NOMO-1 treated with DMSO at 0.1 percent for 48 hours (cell line): ENCODE measurements around the gene CTBP2.

Experiments used
- DNase-seq: peaks from one replicate; lab custom pipeline; 2025; ENCODE audit not compliant: unreplicated experiment; lab: John Stamatoyannopoulos, UW

CTBP2 gene

GRCh38 chr10:125107166-125107949 lies 53.0 kb downstream of the CTBP2 start:
- no peak for DNase-seq

- DNase-seq = no peak
These were observed 53.8 kb downstream of the CTBP2 start for GRCh38 chr10:125106586-125106985.

- no peak for DNase-seq
These were observed 54.6 kb downstream of the CTBP2 start for GRCh38 chr10:125105706-125106255.

- no peak for DNase-seq
These were observed 55.2 kb downstream of the CTBP2 start for GRCh38 chr10:125105155-125105554.

- DNase-seq = peak; percentile 22
These were observed 55.8 kb downstream of the CTBP2 start for GRCh38 chr10:125104559-125104958.

- DNase-seq = no peak
These were observed 56.4 kb downstream of the CTBP2 start for GRCh38 chr10:125103924-125104323.

- DNase-seq = no peak
These were observed 56.9 kb downstream of the CTBP2 start for GRCh38 chr10:125103466-125103865.

- DNase-seq = no peak
These were observed 57.5 kb downstream of the CTBP2 start for GRCh38 chr10:125102821-125103220.

- peak; percentile 78 for DNase-seq
These were observed 58.1 kb downstream of the CTBP2 start for GRCh38 chr10:125102246-125102645.

GRCh38 chr10:125101581-125101980 lies 58.8 kb downstream of the CTBP2 start:
- no peak for DNase-seq

- no peak for DNase-seq
These were observed 59.3 kb downstream of the CTBP2 start for GRCh38 chr10:125101049-125101448.

- DNase-seq = no peak
These were observed 62.8 kb downstream of the CTBP2 start for GRCh38 chr10:125097409-125098070.

GRCh38 chr10:125096975-125097374 lies 63.4 kb downstream of the CTBP2 start:
- DNase-seq = no peak

GRCh38 chr10:125096371-125096770 lies 64.0 kb downstream of the CTBP2 start:
- no peak for DNase-seq

GRCh38 chr10:125095776-125096175 lies 64.6 kb downstream of the CTBP2 start:
- DNase-seq = no peak

- no peak for DNase-seq
These were observed 65.1 kb downstream of the CTBP2 start for GRCh38 chr10:125095228-125095627.

- no peak for DNase-seq
These were observed 65.6 kb downstream of the CTBP2 start for GRCh38 chr10:125094806-125095205.

- DNase-seq = no peak
These were observed 66.2 kb downstream of the CTBP2 start for GRCh38 chr10:125093974-125094705.

GRCh38 chr10:125093199-125093973 lies 67.0 kb downstream of the CTBP2 start:
- no peak for DNase-seq

GRCh38 chr10:125092564-125093031 lies 67.8 kb downstream of the CTBP2 start:
- DNase-seq = no peak

- no peak for DNase-seq
These were observed 68.5 kb downstream of the CTBP2 start for GRCh38 chr10:125091891-125092290.
